Upper lobe of right lung (tissue), 1 donor: ENCODE data around the gene SHISAL1. TPM values are rescaled to one million over a fixed set of nuclear protein-coding genes. Genes with fewer than 3 reads are reported as not detected.

ENCODE experiments used
- ATAC-seq: fragments of 200-7000 bp; cut with Tn5 transposase; one replicate; pipeline ENCODE4 v1.9.1; 2020; ENCODE audit warnings: mild to moderate bottlenecking, moderate library complexity
- DNase-seq: peaks from one replicate; pipeline ENCODE4 v3.0.0-alpha.2; 2020
- H3K27ac ChIP-seq: fragments of 200-600 bp; one replicate; pipeline ENCODE4 v1.8.0; 2022
- H3K27me3 ChIP-seq: fragments of 200-600 bp; one replicate; pipeline ENCODE4 v1.8.0; 2022; ENCODE audit warnings: mild to moderate bottlenecking
- H3K36me3 ChIP-seq: fragments of 200-600 bp; one replicate; pipeline ENCODE4 v1.8.0; 2022
- H3K4me1 ChIP-seq: fragments of 200-600 bp; one replicate; pipeline ENCODE4 v1.8.0; 2022
- H3K4me3 ChIP-seq: fragments of 200-600 bp; one replicate; pipeline ENCODE4 v1.8.0; 2022; ENCODE audit warnings: mild to moderate bottlenecking
- H3K9me3 ChIP-seq: fragments of 200-600 bp; one replicate; pipeline ENCODE4 v1.8.0; 2022
- intact Hi-C: fragments of 100-400 bp; cut with DNase I; formaldehyde crosslinking; loops from one replicate; pipeline ENCODE4 v1.11.0; 2022
- total RNA-seq: library from RNA; stranded (reverse); fragmentation: NEBNext Ultra II Directional; extraction: Animal tissue kit (Norgen Biotek cat#: 25700); gene quantifications from one replicate; pipeline ENCODE4 v1.2.1, GENCODE V29; 2021
- TF ChIP-seq, protein P1 (sequence below): fragments of 200-600 bp; IDR thresholded peaks from one replicate; pipeline ENCODE4 v1.8.0; 2022; ENCODE audit warnings: antibody characterized with exemption
- donor health status: DM: no; HTN: yes; CAD: no; lungs with severe emphysema.

Gene SHISAL1
- total RNA-seq, 1 donor from 2014 or later, result 1.0 TPM

DNA sequence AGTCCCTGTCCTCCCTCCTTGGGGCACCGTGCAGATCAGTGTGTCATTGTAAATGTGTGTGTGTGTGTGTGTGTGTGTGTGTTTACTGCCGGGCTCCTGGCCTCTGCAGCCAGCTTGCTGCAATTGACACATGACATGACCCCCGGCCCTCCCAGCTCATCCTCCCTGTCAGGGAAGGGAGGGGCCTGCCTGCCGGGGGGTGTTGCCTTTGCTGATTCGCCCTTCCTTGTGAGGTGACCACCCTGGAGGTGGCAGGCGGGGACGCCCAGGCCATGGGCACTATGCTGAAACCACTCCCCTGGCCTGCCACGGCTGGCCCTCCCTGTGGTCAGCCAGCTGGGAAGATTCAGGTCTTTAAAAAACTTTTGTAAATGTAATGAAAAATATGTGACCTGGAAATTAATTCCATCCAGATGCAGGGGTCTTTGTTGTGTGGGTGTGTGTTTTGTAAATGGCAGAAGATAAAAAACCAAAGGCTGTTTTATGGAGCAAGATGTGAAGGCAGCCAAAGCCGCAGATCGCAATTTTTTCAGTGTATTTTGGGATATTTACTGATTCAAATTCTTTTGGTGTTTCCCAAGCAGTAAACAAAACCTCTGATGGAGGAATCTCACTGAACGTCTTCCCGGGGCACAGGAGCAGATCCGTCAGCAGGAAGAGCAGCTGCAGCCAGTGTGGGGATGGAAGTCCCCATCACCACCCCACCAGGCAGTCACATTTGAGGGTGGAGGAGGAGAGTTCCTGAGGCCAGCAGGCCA, 23.2 kb downstream of the SHISAL1 start:
- no peak for ATAC-seq
- Histone ChIP-seq H3K4me1 (no peaks in the 10 kb centered on the region), H3K27ac (no peak overlapping the region), H3K9me3 (no peaks in the 10 kb centered on the region), H3K4me3 (no peak overlapping the region), H3K36me3 (no peaks in the 10 kb centered on the region), H3K27me3 (no peaks in the 10 kb centered on the region)
- TF ChIP-seq, protein P1, sequence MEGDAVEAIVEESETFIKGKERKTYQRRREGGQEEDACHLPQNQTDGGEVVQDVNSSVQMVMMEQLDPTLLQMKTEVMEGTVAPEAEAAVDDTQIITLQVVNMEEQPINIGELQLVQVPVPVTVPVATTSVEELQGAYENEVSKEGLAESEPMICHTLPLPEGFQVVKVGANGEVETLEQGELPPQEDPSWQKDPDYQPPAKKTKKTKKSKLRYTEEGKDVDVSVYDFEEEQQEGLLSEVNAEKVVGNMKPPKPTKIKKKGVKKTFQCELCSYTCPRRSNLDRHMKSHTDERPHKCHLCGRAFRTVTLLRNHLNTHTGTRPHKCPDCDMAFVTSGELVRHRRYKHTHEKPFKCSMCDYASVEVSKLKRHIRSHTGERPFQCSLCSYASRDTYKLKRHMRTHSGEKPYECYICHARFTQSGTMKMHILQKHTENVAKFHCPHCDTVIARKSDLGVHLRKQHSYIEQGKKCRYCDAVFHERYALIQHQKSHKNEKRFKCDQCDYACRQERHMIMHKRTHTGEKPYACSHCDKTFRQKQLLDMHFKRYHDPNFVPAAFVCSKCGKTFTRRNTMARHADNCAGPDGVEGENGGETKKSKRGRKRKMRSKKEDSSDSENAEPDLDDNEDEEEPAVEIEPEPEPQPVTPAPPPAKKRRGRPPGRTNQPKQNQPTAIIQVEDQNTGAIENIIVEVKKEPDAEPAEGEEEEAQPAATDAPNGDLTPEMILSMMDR, result no peak
- DNase-seq, result no peak
- intact Hi-C loops, result no loop called here

DNA sequence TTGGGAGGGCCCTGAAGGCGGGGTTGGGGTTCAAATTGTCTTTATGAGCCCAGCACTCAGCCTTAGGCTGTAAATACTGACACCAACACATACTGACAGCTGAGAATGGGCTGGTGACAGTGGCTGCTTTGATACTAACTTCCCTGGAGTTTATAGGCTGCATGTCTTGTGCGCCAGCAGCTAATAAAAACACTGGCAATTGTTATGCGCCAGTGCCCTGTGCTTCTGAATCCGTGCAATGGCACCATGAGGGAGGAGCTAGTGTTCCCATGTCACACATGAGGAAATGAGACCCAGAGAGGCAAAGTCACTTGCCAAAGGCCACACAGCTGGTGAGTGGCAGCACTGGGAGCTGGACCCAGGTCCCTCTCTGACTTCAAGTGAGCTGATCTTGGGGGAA, 23.8 kb downstream of the SHISAL1 start:
- no peaks in the 10 kb centered on the region for H3K36me3 ChIP-seq
- no peaks in the 10 kb centered on the region for H3K4me1 ChIP-seq
- TF ChIP-seq, protein P1, result no peak
- H3K27ac ChIP-seq, result no peak overlapping the region
- DNase-seq (no peak), ATAC-seq (no peak)
- no peaks in the 10 kb centered on the region for H3K9me3 ChIP-seq
- no peaks in the 10 kb centered on the region for H3K27me3 ChIP-seq
- intact Hi-C loops, result no loop called here
- no peak overlapping the region for H3K4me3 ChIP-seq

DNA sequence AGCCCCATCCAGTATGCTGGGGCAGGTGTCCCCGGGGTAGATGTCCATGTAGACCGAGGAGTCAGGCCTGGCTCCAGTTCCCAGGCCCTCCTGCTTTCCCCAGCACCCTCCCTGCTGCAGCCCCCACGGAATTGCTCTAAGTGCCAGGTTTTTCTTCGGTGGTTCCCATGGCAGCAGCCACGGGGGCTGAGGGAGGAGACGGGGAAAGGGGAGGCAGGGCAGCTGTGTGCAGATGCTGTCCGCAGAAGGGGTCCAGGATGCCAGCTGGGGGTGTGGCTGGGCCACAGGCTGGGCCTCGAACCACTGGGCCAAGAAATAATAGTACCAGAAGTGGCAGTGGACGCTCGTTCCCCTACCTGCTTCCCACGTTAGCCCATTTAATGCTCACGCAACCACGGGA, 25.0 kb downstream of the SHISAL1 start:
- no peak overlapping the region for H3K4me3 ChIP-seq
- H3K4me1 ChIP-seq, result no peaks in the 10 kb centered on the region
- no peaks in the 10 kb centered on the region for H3K9me3 ChIP-seq
- H3K27ac ChIP-seq, result no peak overlapping the region
- TF ChIP-seq, protein P1, result no peak
- H3K27me3 ChIP-seq, result peaks cover 11% of the 10 kb centered on the region
- no peak for DNase-seq
- no peaks in the 10 kb centered on the region for H3K36me3 ChIP-seq
- intact Hi-C loops, result no loop called here
- no peak for ATAC-seq

DNA sequence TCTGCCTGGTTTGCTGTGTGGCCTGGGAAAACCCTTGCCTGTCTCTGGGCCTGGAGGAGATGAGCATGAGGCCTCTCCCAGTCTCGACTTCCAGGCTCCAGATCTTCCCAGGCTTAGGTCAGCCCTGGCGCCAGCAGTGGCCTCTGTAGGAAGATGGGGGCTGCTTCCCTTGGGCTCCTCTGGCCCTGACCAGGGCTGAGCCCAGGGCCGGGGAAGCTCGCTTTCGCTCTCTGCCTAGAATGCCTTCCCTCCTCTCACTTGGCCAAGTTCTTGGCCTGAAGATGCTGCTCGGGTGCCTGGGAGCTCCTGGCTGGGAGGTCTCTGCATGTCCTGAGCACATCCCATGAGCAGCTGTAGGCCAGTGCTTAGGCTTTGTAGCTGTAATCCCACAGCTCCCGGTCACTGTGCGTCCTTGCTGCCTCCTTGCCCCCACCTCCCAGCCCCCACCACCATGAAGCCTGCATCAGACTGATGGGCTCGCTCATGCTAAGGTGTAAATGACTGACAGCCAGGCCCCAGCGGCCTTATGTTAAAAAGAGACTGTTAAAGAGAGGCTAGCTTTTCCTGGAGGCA, 25.5 kb downstream of the SHISAL1 start:
- no peak for ATAC-seq
- no peak for DNase-seq
- H3K36me3 ChIP-seq, result no peaks in the 10 kb centered on the region
- H3K4me3 ChIP-seq, result no peak overlapping the region
- H3K27me3 ChIP-seq, result peaks cover 17% of the 10 kb centered on the region
- H3K9me3 ChIP-seq, result no peaks in the 10 kb centered on the region
- intact Hi-C loops, result no loop called here
- no peak overlapping the region for H3K27ac ChIP-seq
- no peaks in the 10 kb centered on the region for H3K4me1 ChIP-seq
- TF ChIP-seq, protein P1, result no peak

DNA sequence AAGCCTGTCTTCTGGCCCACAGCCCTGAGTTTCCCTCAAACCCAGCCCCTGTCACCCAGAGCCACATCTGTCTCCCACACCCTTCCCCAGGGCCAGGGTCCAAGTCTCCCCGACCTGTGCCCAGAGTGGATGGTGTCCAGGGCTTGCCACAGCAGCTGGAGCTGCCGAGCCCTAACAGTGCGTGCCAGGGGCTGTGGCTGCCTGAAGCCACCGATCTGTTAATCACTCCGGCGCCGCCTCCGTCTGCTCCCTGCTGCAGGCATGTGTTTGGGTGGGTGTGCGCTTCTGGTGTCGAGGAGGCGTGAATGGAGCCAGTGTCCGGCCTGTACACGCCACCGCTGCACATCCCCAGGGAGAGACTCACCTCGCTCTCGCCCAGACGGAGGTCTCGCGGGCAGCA, 26.1 kb downstream of the SHISAL1 start:
- intact Hi-C loops, result no loop called here
- TF ChIP-seq, protein P1, result no peak
- no peaks in the 10 kb centered on the region for H3K36me3 ChIP-seq
- DNase-seq, result no peak
- no peak for ATAC-seq
- no peaks in the 10 kb centered on the region for H3K9me3 ChIP-seq
- H3K27me3 ChIP-seq, result peaks cover 19% of the 10 kb centered on the region
- H3K4me1 ChIP-seq, result no peaks in the 10 kb centered on the region
- H3K4me3 ChIP-seq, result no peak overlapping the region
- no peak overlapping the region for H3K27ac ChIP-seq
